ENCODE measurements around the gene FAM20A.

DNA sequence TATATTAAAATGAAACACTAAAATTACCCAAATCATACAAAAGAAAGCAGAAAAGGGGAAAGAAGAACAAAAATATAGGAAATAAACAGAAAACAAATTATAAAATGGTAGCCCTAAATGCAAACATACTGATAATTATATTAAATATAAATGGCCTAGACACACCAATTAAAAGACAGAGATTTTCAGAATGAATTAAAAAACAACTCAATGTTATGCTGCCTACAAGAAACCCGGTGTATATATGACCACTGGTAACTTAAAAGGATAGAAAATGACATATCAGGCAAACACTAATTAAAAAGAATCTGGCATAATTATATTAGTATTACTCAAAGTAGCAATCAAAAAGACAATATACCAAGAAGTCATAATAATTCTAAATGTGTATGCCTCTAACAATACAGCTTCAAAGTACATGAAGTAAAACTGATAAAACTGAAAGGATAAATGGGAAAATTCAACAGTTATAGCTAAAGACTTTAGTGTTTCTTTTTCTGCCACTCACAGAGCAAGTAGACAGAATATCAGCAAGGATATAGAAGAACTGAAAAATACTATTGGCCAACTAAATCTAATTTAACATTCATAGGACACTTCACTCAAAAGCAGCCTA lies 7.5 kb upstream of the FAM20A start:
- no peak for TF ChIP-seq EZH2 (IDR thresholded peaks at IDR 0.05; ENCODE audit: borderline replicate concordance, insufficient read depth, low read depth, low read length, poor library complexity, severe bottlenecking)
- TF ChIP-seq, protein P1, sequence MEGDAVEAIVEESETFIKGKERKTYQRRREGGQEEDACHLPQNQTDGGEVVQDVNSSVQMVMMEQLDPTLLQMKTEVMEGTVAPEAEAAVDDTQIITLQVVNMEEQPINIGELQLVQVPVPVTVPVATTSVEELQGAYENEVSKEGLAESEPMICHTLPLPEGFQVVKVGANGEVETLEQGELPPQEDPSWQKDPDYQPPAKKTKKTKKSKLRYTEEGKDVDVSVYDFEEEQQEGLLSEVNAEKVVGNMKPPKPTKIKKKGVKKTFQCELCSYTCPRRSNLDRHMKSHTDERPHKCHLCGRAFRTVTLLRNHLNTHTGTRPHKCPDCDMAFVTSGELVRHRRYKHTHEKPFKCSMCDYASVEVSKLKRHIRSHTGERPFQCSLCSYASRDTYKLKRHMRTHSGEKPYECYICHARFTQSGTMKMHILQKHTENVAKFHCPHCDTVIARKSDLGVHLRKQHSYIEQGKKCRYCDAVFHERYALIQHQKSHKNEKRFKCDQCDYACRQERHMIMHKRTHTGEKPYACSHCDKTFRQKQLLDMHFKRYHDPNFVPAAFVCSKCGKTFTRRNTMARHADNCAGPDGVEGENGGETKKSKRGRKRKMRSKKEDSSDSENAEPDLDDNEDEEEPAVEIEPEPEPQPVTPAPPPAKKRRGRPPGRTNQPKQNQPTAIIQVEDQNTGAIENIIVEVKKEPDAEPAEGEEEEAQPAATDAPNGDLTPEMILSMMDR (IDR thresholded peaks at IDR 0.05), result no peak

All from B cell (primary cell).